OCI-LY3 (cell line): ENCODE data around the gene FYB1.

Experiments used
- H2AFZ ChIP-seq: fragments of 200-600, 300-600 bp; shearing (Covaris generic); 2 replicates; pipeline ENCODE4 v1.6.0; 2014; ENCODE audit warnings: antibody characterized with exemption, low read depth, low read length
- H3K27ac ChIP-seq: fragments of 200-600, 300-600 bp; sonication (generic); 2 replicates; pipeline ENCODE4 v1.5.1; 2014; ENCODE audit warnings: mild to moderate bottlenecking, low read length, moderate library complexity, mixed read lengths
- H3K27me3 ChIP-seq: fragments of 200-600, 300-600 bp; sonication (generic); 2 replicates; pipeline ENCODE4 v1.6.1; 2014; ENCODE audit warnings: low read depth, low read length, mixed read lengths
- H3K36me3 ChIP-seq: fragments of 200-600, 300-600 bp; sonication (generic); replicated peaks from 2 replicates; pipeline ENCODE3; 2014; ENCODE audit warnings: low read depth, low read length, mixed read lengths
- H3K4me1 ChIP-seq: fragments of 300-600, 200-600 bp; sonication (generic); 2 replicates; pipeline ENCODE4 v1.6.1; 2014; ENCODE audit warnings: low read length, mixed read lengths
- H3K4me2 ChIP-seq: fragments of 200-600, 300-600 bp; sonication (generic); 2 replicates; pipeline ENCODE4 v1.6.1; 2014; ENCODE audit warnings: low read length, mixed read lengths
- H3K4me3 ChIP-seq: fragments of 300-600, 200-600 bp; sonication (generic); 2 replicates; pipeline ENCODE4 v1.5.1; 2014; ENCODE audit warnings: antibody characterized with exemption, mild to moderate bottlenecking, low read length, moderate library complexity
- H3K79me2 ChIP-seq: fragments of 300-600, 200-600 bp; shearing (Covaris generic); 2 replicates; pipeline ENCODE4 v1.6.1; 2014; ENCODE audit warnings: mild to moderate bottlenecking, low read length, mixed read lengths
- H3K9ac ChIP-seq: fragments of 300-600, 200-600 bp; shearing (Covaris generic); 2 replicates; pipeline ENCODE4 v1.6.0; 2014; ENCODE audit warnings: mild to moderate bottlenecking, low read length, moderate library complexity
- H3K9me3 ChIP-seq: fragments of 200-600, 300-600 bp; shearing (Covaris generic); 2 replicates; pipeline ENCODE4 v1.6.1; 2014; ENCODE audit warnings: low read length, mixed read lengths; ENCODE audit not compliant: insufficient read depth
- H4K20me1 ChIP-seq: fragments of 200-600, 300-600 bp; sonication (generic); 2 replicates; pipeline ENCODE4 v1.6.1; 2016; ENCODE audit warnings: low read length, mixed read lengths; ENCODE audit not compliant: insufficient read depth
- CTCF ChIP-seq: fragments of 200-600, 300-600 bp; sonication (generic); IDR thresholded peaks from 2 replicates; pipeline ENCODE4 v1.5.1; 2014; ENCODE audit warnings: antibody characterized with exemption, low read length, low read depth
- EZH2phosphoT487 ChIP-seq: fragments of 200-600 bp; shearing (Covaris generic); IDR thresholded peaks from 2 replicates; pipeline ENCODE4 v1.6.1; 2018; ENCODE audit warnings: antibody characterized with exemption, mixed run types, low read depth

FYB1 gene

GRCh38 chr5:39137391-39137790, 82.0 kb downstream of the FYB1 start:
- H3K79me2 ChIP-seq: no peaks in the 10 kb centered on the region
- no peaks in the 10 kb centered on the region for H3K36me3 ChIP-seq
- TF ChIP-seq EZH2phosphoT487: no peak
- no peak for TF ChIP-seq CTCF
- no peak overlapping the region for H3K27ac ChIP-seq
- no peak overlapping the region for H3K9ac ChIP-seq
- no peaks in the 10 kb centered on the region for H3K9me3 ChIP-seq
- H3K4me2 ChIP-seq: no peak overlapping the region
- no peak overlapping the region for H2AFZ ChIP-seq
- peaks cover 6% of the 10 kb centered on the region for H3K4me1 ChIP-seq
- H3K27me3 ChIP-seq: no peaks in the 10 kb centered on the region
- no peaks in the 10 kb centered on the region for H4K20me1 ChIP-seq
- no peak overlapping the region for H3K4me3 ChIP-seq

- Histone ChIP-seq H3K27ac (no peak overlapping the region), H3K36me3 (no peaks in the 10 kb centered on the region), H3K9ac (no peak overlapping the region), H3K9me3 (no peaks in the 10 kb centered on the region), H4K20me1 (no peaks in the 10 kb centered on the region), H3K79me2 (no peaks in the 10 kb centered on the region), H3K4me1 (peaks cover 18% of the 10 kb centered on the region), H3K27me3 (no peaks in the 10 kb centered on the region), H2AFZ (no peak overlapping the region), H3K4me2 (no peak overlapping the region; the same call in 1 of the 2 replicates), H3K4me3 (no peak overlapping the region)
- TF ChIP-seq EZH2phosphoT487: no peak
- TF ChIP-seq CTCF: no peak
These were observed 86.6 kb downstream of the FYB1 start for GRCh38 chr5:39132792-39133191.

GRCh38 chr5:39132128-39132447, 87.3 kb downstream of the FYB1 start:
- H3K9ac ChIP-seq: no peak overlapping the region
- peak overlapping the region; percentile 59 for H3K4me2 ChIP-seq
- H3K79me2 ChIP-seq: no peaks in the 10 kb centered on the region
- H4K20me1 ChIP-seq: no peaks in the 10 kb centered on the region
- no peaks in the 10 kb centered on the region for H3K9me3 ChIP-seq
- H3K27me3 ChIP-seq: no peaks in the 10 kb centered on the region
- TF ChIP-seq CTCF (no peak), EZH2phosphoT487 (no peak)
- H3K4me1 ChIP-seq: peaks cover 18% of the 10 kb centered on the region
- peak overlapping the region; percentile 77; the same call in 1 of the 2 replicates for H2AFZ ChIP-seq
- H3K36me3 ChIP-seq: no peaks in the 10 kb centered on the region
- peak overlapping the region; percentile 21; the same call in 1 of the 2 replicates for H3K4me3 ChIP-seq
- H3K27ac ChIP-seq: no peak overlapping the region

- Histone ChIP-seq H3K79me2 (no peaks in the 10 kb centered on the region), H3K27ac (no peak overlapping the region), H3K4me2 (peak overlapping the region; percentile 59), H3K4me1 (peaks cover 18% of the 10 kb centered on the region), H3K27me3 (no peaks in the 10 kb centered on the region), H2AFZ (peak overlapping the region; percentile 77; the same call in 1 of the 2 replicates), H3K9ac (no peak overlapping the region), H3K36me3 (no peaks in the 10 kb centered on the region), H3K9me3 (no peaks in the 10 kb centered on the region), H4K20me1 (no peaks in the 10 kb centered on the region), H3K4me3 (peak overlapping the region; percentile 21; the same call in 1 of the 2 replicates)
- TF ChIP-seq EZH2phosphoT487 (no peak), CTCF (no peak)
These were observed 87.9 kb downstream of the FYB1 start for GRCh38 chr5:39131210-39132127.
